Heart left ventricle (tissue), 16 donors: ENCODE results near the gene YY1. TPM values are rescaled to one million over a fixed set of nuclear protein-coding genes. Genes with fewer than 3 reads are reported as not detected.

Source experiments
- ATAC-seq, 4 donors: fragments of 200-7000 bp; cut with Tn5 transposase; one replicate each; pipeline ENCODE4 v1.9.1; 2020 to 2022; ENCODE audit warnings: moderate library complexity in 4 of 4, mild to moderate bottlenecking in 3 of 4, moderate number of reproducible peaks in 1 of 4
- DNase-seq, 5 donors: peaks; one replicate each; pipeline ENCODE4 v3.0.0-alpha.2; 2020
- H3K27ac ChIP-seq, 12 donors: fragments of 200-600 bp; sonication (generic) in 4 of 12; one replicate each; pipeline versions ENCODE4 v1.5.0 to v1.8.0; 2016 to 2022; ENCODE audit warnings: mild to moderate bottlenecking in 2 of 12
- H3K27me3 ChIP-seq, 9 donors: fragments of 200-600 bp; sonication (generic) in 2 of 9; one replicate each; pipeline versions ENCODE4 v1.5.1 to v1.8.0; 2016 to 2022; ENCODE audit warnings: mild to moderate bottlenecking in 3 of 9
- H3K36me3 ChIP-seq, 9 donors: fragments of 200-600 bp; sonication (generic) in 2 of 9; one replicate each; pipeline versions ENCODE4 v1.5.0 to v1.8.0; 2018 to 2022; ENCODE audit warnings: mild to moderate bottlenecking in 2 of 9
- H3K4me1 ChIP-seq, 12 donors: fragments of 200-600 bp; sonication (generic) in 4 of 12; one replicate each; pipeline versions ENCODE4 v1.5.0 to v1.8.0; 2016 to 2022; ENCODE audit warnings: mild to moderate bottlenecking in 3 of 12
- H3K4me3 ChIP-seq, 12 donors: fragments of 200-600 bp; sonication (generic) in 4 of 12; one replicate each; pipeline versions ENCODE4 v1.5.0 to v1.8.0; 2017 to 2022; ENCODE audit warnings: mild to moderate bottlenecking in 9 of 12, moderate library complexity in 4 of 12
- H3K9me3 ChIP-seq, 12 donors: fragments of 200-600 bp; sonication (generic) in 4 of 12; one replicate each; pipeline versions ENCODE4 v1.5.0 to v1.8.0; 2016 to 2022; ENCODE audit warnings: mild to moderate bottlenecking in 1 of 12
- CTCF ChIP-seq, 12 donors: fragments of 200-600 bp; sonication (generic) in 4 of 12; IDR thresholded peaks; one replicate each; pipeline versions ENCODE4 v1.5.0 to v1.8.0; 2018 to 2022; ENCODE audit warnings: antibody characterized with exemption in 12 of 12, mild to moderate bottlenecking in 5 of 12
- POLR2A ChIP-seq, 2 donors: fragments of 450-650 bp; IDR thresholded peaks; one replicate each; pipeline ENCODE4 v1.6.1; 2017; ENCODE audit warnings: antibody characterized with exemption in 2 of 2, mild to moderate bottlenecking in 2 of 2, moderate library complexity in 2 of 2
- WGBS, 4 donors: extraction: QIAGEN DNeasy Blood & Tissue Kit in 2 of 4; methylation state at CpG; one replicate each; pipeline versions ENCODE4 v1.1.5 to v1.1.7; 2013 to 2018; 5-methylcytosine and 5-hydroxymethylcytosine counted together
- intact Hi-C, 10 donors: fragments of 100-400 bp; cut with DNase I; formaldehyde crosslinking; loops; one replicate each; pipeline versions ENCODE4 v1.11.1 to v1.14.2; 2022
- polyA plus RNA-seq, 2 donors: library from polyadenylated mRNA; stranded (reverse); fragments of 200-250 nt; gene quantifications; one replicate each; pipeline ENCODE4 v1.2.3, GENCODE V29; 2013
- total RNA-seq, 9 donors: library from RNA; depleted of rRNA in 2 of 9; stranded (reverse); fragments of >200 nt in 2 of 9; fragmentation: NEBNext Ultra II Directional in 3 of 9; extraction: Animal tissue kit (Norgen Biotek cat#: 25700) in 3 of 9; gene quantifications; one replicate each; pipeline versions ENCODE4 v1.1.0 to v1.2.4, GENCODE V29; 2016 to 2023
- donor health status: ischemic (EF 13 %, LVEDD 7.1; RV severe dilation, severe dysfunction).
- donor health status: healthy with polysubstance abuse.
- donor health status: DM: no; HTN: yes; CAD: no.
- donor health status: DM: no; HTN: no; CAD: no.
- donor health status: ischemic (EF 25% LVEDD 6.9; RV normal size, moderate dysfunction).
- donor health status: ischemic (EF 25% LVEDD 5.7; RV mildly dilated, moderate dysfunction).
- donor health status: healthy.
- donor health status: DM: yes; HTN: yes; CAD: no.
- donor health status: ischemic (EF 35%, LVEDD 5.7; RV mildly dilated, moderate dysfunction).
- donor health status: nonischemic (EF 11% LVEDD 7.7; RV severe dilation, severe dysfunction).
- donor health status: DM: yes; HTN: yes; CAD: no.
- donor health status: PGD.
- donor health status: ischemic (EF 29% LVEDD 5.4; RV normal size, mild dysfunction).
- donor health status: nonischemic (EF 23%, LVEDD 6.1; RV moderate dilation, normal function).

The YY1 gene
- total and polyA plus RNA-seq, 11 donors = 18.4 to 59.7 (median 45.1) TPM

DNA sequence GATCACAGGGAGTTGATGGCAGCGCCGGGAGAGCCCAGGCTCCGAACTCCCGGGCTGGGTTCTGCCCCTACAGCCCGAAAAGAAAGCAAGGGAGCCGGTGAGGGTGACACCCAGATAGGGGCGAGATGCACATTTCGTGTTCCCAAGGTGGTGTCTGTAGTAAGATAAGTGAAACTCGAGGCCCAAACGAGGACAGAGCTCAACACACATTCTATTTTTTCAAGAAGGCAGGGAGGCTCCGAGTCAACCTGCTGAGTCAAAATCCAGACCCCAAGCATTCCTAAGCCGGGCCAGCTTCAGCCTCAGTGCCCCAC lies 24.2 kb upstream of the YY1 start:
- peak overlapping the region; percentile 66 to 98 (median 82) for H3K4me3 ChIP-seq
- no peak for ATAC-seq
- H3K27ac ChIP-seq = peak overlapping the region; percentile 58 to 99 (median 96)
- TF ChIP-seq POLR2A (IDR thresholded peaks at IDR 0.05) = no peak
- TF ChIP-seq CTCF (IDR thresholded peaks at IDR 0.05) = no peak
- no peak for DNase-seq
- no peaks in the 10 kb centered on the region for H3K27me3 ChIP-seq
- H3K36me3 ChIP-seq = no peaks in the 10 kb centered on the region
- 29 to 38% (median 32%) methylated on average over 12 of the region's 12 CpGs for WGBS, 4 donors
- intact Hi-C loops = loop anchor here in 1 of 10 donors (1.0 kb wide), 1 partner anchor 24 kb away; no protein-coding TSS in a partner anchor
- no peaks in the 10 kb centered on the region for H3K9me3 ChIP-seq
- H3K4me1 ChIP-seq = peaks cover 0 to 19% (median 10%) of the 10 kb centered on the region in 12 donors

DNA sequence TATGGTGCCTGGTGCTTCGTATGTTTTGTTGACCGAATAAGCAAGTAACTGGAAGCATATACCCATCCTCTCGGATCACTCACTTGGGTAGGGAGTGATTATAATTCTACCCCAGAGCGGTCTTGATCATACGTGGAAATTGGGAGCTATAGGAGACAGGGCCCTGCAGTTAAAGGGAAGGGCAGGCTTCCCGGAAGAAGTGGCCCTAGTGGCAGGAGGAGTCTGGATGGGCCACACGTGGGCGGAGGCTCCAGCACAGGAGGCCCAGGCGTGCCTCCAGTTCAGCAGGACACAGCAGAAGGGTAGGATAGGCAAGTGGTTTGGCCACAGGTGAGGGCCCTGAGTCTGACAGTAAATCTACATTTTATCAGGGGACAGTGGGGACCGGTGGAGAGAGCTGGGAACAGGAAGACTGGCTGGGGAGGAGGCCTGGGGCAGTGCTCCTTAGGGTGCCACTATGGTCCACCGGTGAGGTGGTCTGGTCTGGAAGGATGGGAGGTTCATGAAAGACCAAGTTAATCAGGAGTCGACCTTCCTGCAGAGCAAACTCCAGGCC lies 23.5 kb upstream of the YY1 start:
- H3K27ac ChIP-seq = peak overlapping the region in 3 of 12 donors; percentile 94 to 97 (median 95)
- H3K9me3 ChIP-seq = no peaks in the 10 kb centered on the region
- H3K36me3 ChIP-seq = no peaks in the 10 kb centered on the region
- DNase-seq = peak in 1 of 5 donors; percentile 24
- intact Hi-C loops = no loop called here
- 90 to 92% (median 92%) methylated on average over 12 of the region's 12 CpGs for WGBS, 4 donors
- no peak for ATAC-seq
- peaks cover 0 to 19% (median 10%) of the 10 kb centered on the region in 12 donors for H3K4me1 ChIP-seq
- H3K4me3 ChIP-seq = no peak overlapping the region
- H3K27me3 ChIP-seq = no peaks in the 10 kb centered on the region
- no peak for TF ChIP-seq CTCF (IDR thresholded peaks at IDR 0.05)
- no peak for TF ChIP-seq POLR2A (IDR thresholded peaks at IDR 0.05)

GRCh38 chr14:100219126-100219785 lies 19.7 kb upstream of the YY1 start:
- Histone ChIP-seq H3K4me1 (peaks cover 0 to 44% (median 16%) of the 10 kb centered on the region in 12 donors), H3K27ac (no peak overlapping the region), H3K36me3 (no peaks in the 10 kb centered on the region), H3K4me3 (no peak overlapping the region), H3K27me3 (no peaks in the 10 kb centered on the region), H3K9me3 (no peaks in the 10 kb centered on the region)
- no peak for DNase-seq
- 88 to 97% (median 95%) methylated on average over 4 of the region's 4 CpGs for WGBS, 4 donors
- ATAC-seq = no peak
- TF ChIP-seq POLR2A (IDR thresholded peaks at IDR 0.05) (no peak), CTCF (IDR thresholded peaks at IDR 0.05) (no peak)
- intact Hi-C loops = no loop called here

GRCh38 chr14:100221533-100222223 lies 17.3 kb upstream of the YY1 start:
- H3K36me3 ChIP-seq = no peaks in the 10 kb centered on the region
- TF ChIP-seq POLR2A (IDR thresholded peaks at IDR 0.05) = no peak
- DNase-seq (peak in 4 of 5 donors; percentile 35 to 60 (median 43)), ATAC-seq (peak; percentile 63 to 83 (median 80))
- intact Hi-C loops = no loop called here
- WGBS, 4 donors = 14 to 25% (median 16%) methylated on average over 15 of the region's 15 CpGs
- peak overlapping the region in 11 of 12 donors; percentile 27 to 84 (median 53) for H3K27ac ChIP-seq
- peaks cover 0 to 49% (median 14%) of the 10 kb centered on the region in 12 donors for H3K4me1 ChIP-seq
- no peaks in the 10 kb centered on the region for H3K9me3 ChIP-seq
- H3K4me3 ChIP-seq = peak overlapping the region; percentile 6 to 68 (median 52)
- no peaks in the 10 kb centered on the region for H3K27me3 ChIP-seq
